Spleen (tissue), 7 donors: ENCODE data around the gene PCED1B.

Source experiments
- POLR2A ChIP-seq, 3 donors: fragments of 450-650 bp; IDR thresholded peaks; one replicate each; pipeline ENCODE4 v1.5.1; 2017; ENCODE audit warnings: antibody characterized with exemption in 3 of 3, mild to moderate bottlenecking in 1 of 3
- POLR2AphosphoS5 ChIP-seq, 3 donors: sonication (generic); formaldehyde crosslinking; IDR thresholded peaks; one replicate each; pipeline ENCODE4 v1.5.1; 2017; ENCODE audit warnings: antibody characterized with exemption in 3 of 3
- TF ChIP-seq, protein P1 (sequence below), 11 experiments: fragments of 200-600 bp in 7 of 11; fragments of 450-650 bp in 4 of 11; sonication (generic) in 4 of 11; IDR thresholded peaks in 8 of 11; conservative IDR thresholded peaks in 3 of 11; 1 replicate in 7 of 11; 2 replicates in 4 of 11; pipeline versions ENCODE4 v1.4.0 to v1.8.0; 2016 to 2021; ENCODE audit warnings: antibody characterized with exemption in 11 of 11, inconsistent platforms in 4 of 11, mild to moderate bottlenecking in 1 of 11
- donor health status: DM: no; HTN: no; CAD: no; lungs with moderate emphysema.
- donor health status: DM: no; HTN: no; CAD: no.
- donor health status: DM: no; HTN: no; CAD: no.

DNA sequence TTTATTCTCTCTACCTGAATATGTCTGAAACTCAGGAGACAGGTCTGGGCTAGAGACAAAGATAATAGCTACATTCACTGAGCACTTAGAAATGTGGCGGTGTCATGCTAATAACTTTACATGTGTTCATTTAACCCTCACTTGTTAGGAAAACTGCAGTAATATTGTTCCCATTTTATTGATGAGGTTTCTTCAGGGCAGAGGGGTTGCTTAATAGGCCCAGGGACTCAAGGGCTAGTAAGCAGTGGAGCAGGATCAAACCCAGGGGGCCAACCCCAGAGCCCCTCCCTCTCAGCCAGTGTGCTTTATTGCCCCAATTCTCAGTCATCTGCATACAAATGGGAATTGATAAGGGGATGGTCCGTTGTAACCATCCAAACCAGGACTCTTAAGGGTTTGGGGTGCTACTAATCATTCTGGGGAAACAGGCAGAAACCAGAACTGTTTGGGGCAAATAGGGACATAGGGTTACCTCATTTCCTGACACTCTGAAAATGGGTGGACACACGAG, 143.2 kb downstream of the PCED1B start:
- TF ChIP-seq POLR2AphosphoS5 (IDR thresholded peaks at IDR 0.05), result no peak
- TF ChIP-seq, protein P1, sequence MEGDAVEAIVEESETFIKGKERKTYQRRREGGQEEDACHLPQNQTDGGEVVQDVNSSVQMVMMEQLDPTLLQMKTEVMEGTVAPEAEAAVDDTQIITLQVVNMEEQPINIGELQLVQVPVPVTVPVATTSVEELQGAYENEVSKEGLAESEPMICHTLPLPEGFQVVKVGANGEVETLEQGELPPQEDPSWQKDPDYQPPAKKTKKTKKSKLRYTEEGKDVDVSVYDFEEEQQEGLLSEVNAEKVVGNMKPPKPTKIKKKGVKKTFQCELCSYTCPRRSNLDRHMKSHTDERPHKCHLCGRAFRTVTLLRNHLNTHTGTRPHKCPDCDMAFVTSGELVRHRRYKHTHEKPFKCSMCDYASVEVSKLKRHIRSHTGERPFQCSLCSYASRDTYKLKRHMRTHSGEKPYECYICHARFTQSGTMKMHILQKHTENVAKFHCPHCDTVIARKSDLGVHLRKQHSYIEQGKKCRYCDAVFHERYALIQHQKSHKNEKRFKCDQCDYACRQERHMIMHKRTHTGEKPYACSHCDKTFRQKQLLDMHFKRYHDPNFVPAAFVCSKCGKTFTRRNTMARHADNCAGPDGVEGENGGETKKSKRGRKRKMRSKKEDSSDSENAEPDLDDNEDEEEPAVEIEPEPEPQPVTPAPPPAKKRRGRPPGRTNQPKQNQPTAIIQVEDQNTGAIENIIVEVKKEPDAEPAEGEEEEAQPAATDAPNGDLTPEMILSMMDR (IDR thresholded peaks at IDR 0.05 in 8 of 11, conservative IDR thresholded peaks at IDR 0.05 in 3 of 11), result no peak
- no peak for TF ChIP-seq POLR2A (IDR thresholded peaks at IDR 0.05)
